Nucleus accumbens (tissue), 56 donors: ENCODE results near the gene COL5A1.
"Not testable (repeated sequence)": the region's sequence is repeated elsewhere in the genome, so short reads cannot be mapped to it uniquely, and the experiment has no call there.

Experiments
- DNase-seq, 56 donors: peaks; one replicate each; lab custom pipeline; 2025; lab: John Stamatoyannopoulos, UW

Gene COL5A1

GRCh38 chr9:134841180-134841904, 199.7 kb downstream of the COL5A1 start:
- no peak for DNase-seq

GRCh38 chr9:134842321-134842720, 200.7 kb downstream of the COL5A1 start:
- no peak for DNase-seq

GRCh38 chr9:134843740-134844139, 202.1 kb downstream of the COL5A1 start:
- no peak for DNase-seq

GRCh38 chr9:134844821-134845220, 203.2 kb downstream of the COL5A1 start:
- no peak for DNase-seq

GRCh38 chr9:134846187-134846586, 204.6 kb downstream of the COL5A1 start:
- no peak for DNase-seq

- DNase-seq: no peak
These were observed 205.1 kb downstream of the COL5A1 start for GRCh38 chr9:134846699-134847098.

- no peak for DNase-seq
These were observed 205.5 kb downstream of the COL5A1 start for GRCh38 chr9:134847138-134847537.

- DNase-seq: no peak
These were observed 206.3 kb downstream of the COL5A1 start for GRCh38 chr9:134847752-134848432.

GRCh38 chr9:134848504-134848903, 206.9 kb downstream of the COL5A1 start:
- no peak for DNase-seq

GRCh38 chr9:134850611-134851010, 209.0 kb downstream of the COL5A1 start:
- DNase-seq: no peak

GRCh38 chr9:134851020-134851419, 209.4 kb downstream of the COL5A1 start:
- DNase-seq: no peak

- no peak for DNase-seq
These were observed 211.5 kb downstream of the COL5A1 start for GRCh38 chr9:134852906-134853654.

GRCh38 chr9:134853893-134854292, 212.3 kb downstream of the COL5A1 start:
- DNase-seq: no peak

GRCh38 chr9:134854541-134854981, 213.0 kb downstream of the COL5A1 start:
- no peak for DNase-seq

- no peak for DNase-seq
These were observed 213.8 kb downstream of the COL5A1 start for GRCh38 chr9:134855231-134855899.

- no peak for DNase-seq
These were observed 214.3 kb downstream of the COL5A1 start for GRCh38 chr9:134855900-134856377.

- DNase-seq: not testable (repeated sequence)
These were observed 215.8 kb downstream of the COL5A1 start for GRCh38 chr9:134857451-134857850.

GRCh38 chr9:134858051-134858841, 216.6 kb downstream of the COL5A1 start:
- peak in 5 of 56 donors; percentile 2 to 38 (median 7) for DNase-seq

GRCh38 chr9:134860510-134860909, 218.9 kb downstream of the COL5A1 start:
- no peak for DNase-seq
